Ovary (tissue), 9 donors: ENCODE data around the gene ELK1. TPM values are rescaled to one million over a fixed set of nuclear protein-coding genes. Genes with fewer than 3 reads are reported as not detected.

Experiments
- DNase-seq, 5 donors: peaks; one replicate each; pipeline ENCODE4 v3.0.0-alpha.2; 2019 to 2020
- H3K27ac ChIP-seq, 2 donors: fragments of 200-600 bp; one replicate each; pipeline versions ENCODE4 v1.5.1 to v1.8.0; 2019 to 2022
- H3K27me3 ChIP-seq: fragments of 200-600 bp; one replicate; pipeline ENCODE4 v1.8.0; 2022
- H3K36me3 ChIP-seq: fragments of 200-600 bp; sonication (generic); one replicate; pipeline ENCODE4 v1.5.1; 2019
- H3K4me1 ChIP-seq: one replicate; pipeline ENCODE4 v1.8.1; 2013; ENCODE audit warnings: mild to moderate bottlenecking, moderate library complexity; ENCODE audit not compliant: insufficient read depth
- H3K4me3 ChIP-seq: fragments of 200-600 bp; sonication (generic); one replicate; pipeline ENCODE4 v1.5.1; 2017
- H3K9me3 ChIP-seq, 2 donors: fragments of 200-600 bp in 1 of 2; sonication (generic) in 1 of 2; one replicate each; pipeline versions ENCODE4 v1.5.1 to v1.8.1; 2013 to 2019; ENCODE audit warnings: mild to moderate bottlenecking in 1 of 2, moderate library complexity in 1 of 2
- CTCF ChIP-seq, 3 donors: fragments of 450-650 bp in 2 of 3; fragments of 200-600 bp in 1 of 3; IDR thresholded peaks; one replicate each; pipeline versions ENCODE4 v1.5.1 to v1.8.0; 2016 to 2022; ENCODE audit warnings: antibody characterized with exemption in 3 of 3, mild to moderate bottlenecking in 1 of 3
- EP300 ChIP-seq: sonication (generic); formaldehyde crosslinking; IDR thresholded peaks from one replicate; pipeline ENCODE4 v1.6.1; 2017; ENCODE audit warnings: antibody characterized with exemption
- POLR2A ChIP-seq: fragments of 450-650 bp; IDR thresholded peaks from one replicate; pipeline ENCODE4 v1.6.1; 2017; ENCODE audit warnings: antibody characterized with exemption, mild to moderate bottlenecking, moderate library complexity
- WGBS, 3 donors: extraction: QIAGEN DNeasy Blood & Tissue Kit in 1 of 3; methylation state at CpG; one replicate each; pipeline versions ENCODE4 v1.1.5 to v1.1.7; 2013 to 2017; 5-methylcytosine and 5-hydroxymethylcytosine counted together
- intact Hi-C, 4 donors: fragments of 100-400 bp; cut with DNase I; formaldehyde crosslinking; loops; one replicate each; pipeline versions ENCODE4 v1.11.0 to v1.15.1; 2022 to 2023
- polyA plus RNA-seq, 2 donors: library from polyadenylated mRNA; stranded (reverse); fragments of 200-250 nt in 1 of 2; fragments of 350-450 nt in 1 of 2; fragmentation: Illumina TruSeq in 1 of 2; extraction: RNeasy Lipid Tissue Mini Kit (QIAGEN cat#74804) in 1 of 2; gene quantifications; one replicate each; pipeline ENCODE4 v1.2.3, GENCODE V29; 2013 to 2014
- total RNA-seq, 7 donors: library from RNA; depleted of rRNA in 2 of 7; stranded (reverse); fragments of >200 nt in 2 of 7; fragmentation: NEBNext Ultra II Directional in 3 of 7; extraction: Animal tissue kit (Norgen Biotek cat#: 25700) in 3 of 7; gene quantifications; one replicate each; pipeline versions ENCODE4 v1.1.0 to v1.2.4, GENCODE V29; 2016 to 2023
- donor health status: DM: no; HTN: no; CAD: no; lungs with moderate emphysema.
- donor health status: DM: no; HTN: no; CAD: no.
- donor health status: Bipolar disorder and iron deficiency.
- donor health status: DM: yes; HTN: yes; CAD: no.
- donor health status: DM: no; HTN: no; CAD: no.
- donor health status: DM: yes; HTN: yes; CAD: no.

The ELK1 gene
- total and polyA plus RNA-seq, 9 donors, result 29.7 to 139 (median 73.0) TPM

DNA sequence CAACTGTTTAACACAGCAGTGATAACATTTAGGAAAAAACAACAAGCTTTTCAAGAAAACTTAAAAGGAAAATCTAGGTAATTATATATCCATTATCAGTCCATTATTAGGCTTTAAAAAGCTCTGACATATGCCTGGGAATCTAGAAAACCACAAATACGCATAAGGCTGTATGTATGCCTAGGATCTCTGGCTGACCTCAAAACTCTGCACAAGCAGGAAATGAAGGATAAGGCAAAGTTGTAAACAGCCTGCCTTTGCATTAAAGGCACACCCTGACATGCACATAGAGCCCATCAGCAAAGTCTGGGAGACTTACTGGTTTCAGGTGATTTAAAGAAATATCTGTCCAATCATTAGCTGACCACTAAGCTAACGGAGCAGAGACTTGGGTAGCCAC is 54.1 kb downstream of the ELK1 start:
- Histone ChIP-seq H3K9me3 (no peaks in the 10 kb centered on the region), H3K27ac (no peak overlapping the region), H3K36me3 (no peaks in the 10 kb centered on the region), H3K4me3 (no peak overlapping the region), H3K4me1 (no peaks in the 10 kb centered on the region), H3K27me3 (no peaks in the 10 kb centered on the region)
- TF ChIP-seq CTCF (IDR thresholded peaks at IDR 0.05) (no peak), POLR2A (no peak), EP300 (no peak)
- intact Hi-C loops, result no loop called here
- 62 to 74% (median 64%) methylated on average over 2 of the region's 2 CpGs for WGBS, 3 donors
- no peak for DNase-seq

DNA sequence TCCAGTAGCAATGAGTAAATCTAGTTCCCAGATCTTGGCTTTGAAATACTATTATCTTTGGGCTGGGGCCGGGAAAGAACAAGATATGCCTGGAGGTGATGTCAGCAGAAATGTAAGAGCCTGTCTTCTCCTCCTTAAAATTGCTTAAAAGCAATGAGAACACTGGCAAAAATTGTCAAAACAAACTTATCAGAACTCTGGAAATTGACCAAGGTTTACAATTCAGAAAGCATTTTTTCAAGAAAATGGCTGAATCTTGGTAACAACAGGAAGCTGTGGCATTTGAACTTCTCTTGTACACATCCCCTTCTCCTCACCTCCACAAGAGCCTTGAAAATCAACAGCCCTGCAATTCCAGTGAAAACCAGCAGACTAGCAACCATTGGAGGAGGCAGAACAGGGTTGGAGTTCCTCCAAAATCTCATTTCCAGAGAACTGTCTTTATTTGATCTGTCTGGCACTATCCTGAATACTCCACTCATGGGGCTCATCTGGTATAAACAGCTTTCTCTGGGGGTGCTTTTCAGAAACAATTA is 54.6 kb downstream of the ELK1 start:
- Histone ChIP-seq H3K27ac (no peak overlapping the region), H3K4me3 (no peak overlapping the region), H3K9me3 (no peaks in the 10 kb centered on the region), H3K36me3 (no peaks in the 10 kb centered on the region), H3K4me1 (no peaks in the 10 kb centered on the region), H3K27me3 (no peaks in the 10 kb centered on the region)
- intact Hi-C loops, result no loop called here
- TF ChIP-seq CTCF (IDR thresholded peaks at IDR 0.05) (no peak), POLR2A (no peak), EP300 (no peak)
- DNase-seq, result no peak
- WGBS, 3 donors, result 16 to 44% (median 28%) methylated on average over 1 of the region's 1 CpG

GRCh38 chrX:47593522-47593921 is 56.8 kb downstream of the ELK1 start:
- no peak overlapping the region for H3K27ac ChIP-seq
- H3K36me3 ChIP-seq, result no peaks in the 10 kb centered on the region
- no peaks in the 10 kb centered on the region for H3K9me3 ChIP-seq
- intact Hi-C loops, result no loop called here
- TF ChIP-seq EP300 (no peak), POLR2A (no peak), CTCF (IDR thresholded peaks at IDR 0.05) (no peak)
- DNase-seq, result no peak
- no peak overlapping the region for H3K4me3 ChIP-seq
- H3K27me3 ChIP-seq, result no peaks in the 10 kb centered on the region
- whole genome bisulfite sequencing, 3 donors, result 57 to 67% (median 62%) methylated on average over 4 of the region's 4 CpGs
- H3K4me1 ChIP-seq, result no peaks in the 10 kb centered on the region

GRCh38 chrX:47590984-47591383 is 59.4 kb downstream of the ELK1 start:
- no peaks in the 10 kb centered on the region for H3K27me3 ChIP-seq
- intact Hi-C loops, result no loop called here
- DNase-seq, result no peak
- TF ChIP-seq POLR2A (no peak), CTCF (IDR thresholded peaks at IDR 0.05) (no peak)
- no peaks in the 10 kb centered on the region for H3K9me3 ChIP-seq
- H3K36me3 ChIP-seq, result no peaks in the 10 kb centered on the region
- H3K4me3 ChIP-seq, result no peak overlapping the region
- H3K4me1 ChIP-seq, result no peaks in the 10 kb centered on the region
- H3K27ac ChIP-seq, result no peak overlapping the region
- WGBS, 3 donors, result 74 to 78% (median 75%) methylated on average over 5 of the region's 5 CpGs
